ENCODE measurements around the gene PI4KA. TPM values are rescaled to one million over a fixed set of nuclear protein-coding genes. Genes with fewer than 3 reads are reported as not detected.

The PI4KA gene
- total and polyA plus RNA-seq, 2 donors (not counting 1 experiment from before 2014, with no cell fraction given) = 26.4 to 40.6 TPM

- H3K4me3 ChIP-seq (replicated peaks in 1 of 4; ENCODE audit: control extremely low read depth in 1 of 4, insufficient read depth in 1 of 4, low read depth in 3 of 4, low read length in 4 of 4) = no peak overlapping the region
- H3K4me2 ChIP-seq (ENCODE audit: extremely low read depth, insufficient read depth, low read length) = no peak overlapping the region
- no peak overlapping the region for H2AFZ ChIP-seq (ENCODE audit: low read length)
- no peaks in the 10 kb centered on the region for H3K4me1 ChIP-seq (ENCODE audit: control insufficient read depth, extremely low read depth, insufficient read depth, low read length)
- TF ChIP-seq EZH2 (IDR thresholded peaks at IDR 0.05; ENCODE audit: low read length, missing control alignments) = no peak
- TF ChIP-seq CTCF (conservative IDR thresholded peaks at IDR 0.05 in 1 of 2, IDR thresholded peaks at IDR 0.05 in 1 of 2; ENCODE audit: low read depth in 1 of 2, low read length in 2 of 2) = no peak
- H3K27me3 ChIP-seq (ENCODE audit: control insufficient read depth, insufficient read depth, low read length) = no peaks in the 10 kb centered on the region
- no peaks in the 10 kb centered on the region for H4K20me1 ChIP-seq (ENCODE audit: control insufficient read depth, extremely low read depth, insufficient read depth, low read length)
- H3K79me2 ChIP-seq (ENCODE audit: control insufficient read depth, insufficient read depth, low read length) = no peaks in the 10 kb centered on the region
- DNase-seq (ENCODE audit: low read depth in 2 of 2) = no peak
- H3K36me3 ChIP-seq (ENCODE audit: control insufficient read depth, insufficient read depth, low read length) = peaks cover 8% of the 10 kb centered on the region
- no peaks in the 10 kb centered on the region for H3K9me3 ChIP-seq (ENCODE audit: control insufficient read depth, insufficient read depth, low read depth, low read length)
- no peak overlapping the region for H3K9ac ChIP-seq (ENCODE audit: insufficient read depth, low read length)
- H3K27ac ChIP-seq (ENCODE audit: insufficient read depth, low read length) = no peak overlapping the region
These were observed 94.2 kb downstream of the PI4KA start for GRCh38 chr22:20764471-20764720.

GRCh38 chr22:20763630-20764470 lies 94.8 kb downstream of the PI4KA start:
- Histone ChIP-seq H3K36me3 (ENCODE audit: control insufficient read depth, insufficient read depth, low read length) (peaks cover 8% of the 10 kb centered on the region), H3K4me1 (ENCODE audit: control insufficient read depth, extremely low read depth, insufficient read depth, low read length) (no peaks in the 10 kb centered on the region), H3K4me3 (replicated peaks in 1 of 4; ENCODE audit: control extremely low read depth in 1 of 4, insufficient read depth in 1 of 4, low read depth in 3 of 4, low read length in 4 of 4) (no peak overlapping the region), H3K27ac (ENCODE audit: insufficient read depth, low read length) (no peak overlapping the region), H3K9me3 (ENCODE audit: control insufficient read depth, insufficient read depth, low read depth, low read length) (no peaks in the 10 kb centered on the region), H4K20me1 (ENCODE audit: control insufficient read depth, extremely low read depth, insufficient read depth, low read length) (no peaks in the 10 kb centered on the region), H3K9ac (ENCODE audit: insufficient read depth, low read length) (no peak overlapping the region), H3K79me2 (ENCODE audit: control insufficient read depth, insufficient read depth, low read length) (no peaks in the 10 kb centered on the region), H2AFZ (ENCODE audit: low read length) (no peak overlapping the region), H3K27me3 (ENCODE audit: control insufficient read depth, insufficient read depth, low read length) (no peaks in the 10 kb centered on the region), H3K4me2 (ENCODE audit: extremely low read depth, insufficient read depth, low read length) (no peak overlapping the region)
- no peak for TF ChIP-seq CTCF (conservative IDR thresholded peaks at IDR 0.05 in 1 of 2, IDR thresholded peaks at IDR 0.05 in 1 of 2; ENCODE audit: low read depth in 1 of 2, low read length in 2 of 2)
- TF ChIP-seq EZH2 (IDR thresholded peaks at IDR 0.05; ENCODE audit: low read length, missing control alignments) = no peak
- DNase-seq (ENCODE audit: low read depth in 2 of 2) = no peak

GRCh38 chr22:20762233-20762796 lies 96.3 kb downstream of the PI4KA start:
- no peak overlapping the region for H3K27ac ChIP-seq (ENCODE audit: insufficient read depth, low read length)
- no peak overlapping the region for H3K4me3 ChIP-seq (replicated peaks in 1 of 4; ENCODE audit: control extremely low read depth in 1 of 4, insufficient read depth in 1 of 4, low read depth in 3 of 4, low read length in 4 of 4)
- H3K79me2 ChIP-seq (ENCODE audit: control insufficient read depth, insufficient read depth, low read length) = no peaks in the 10 kb centered on the region
- no peak for TF ChIP-seq CTCF (conservative IDR thresholded peaks at IDR 0.05 in 1 of 2, IDR thresholded peaks at IDR 0.05 in 1 of 2; ENCODE audit: low read depth in 1 of 2, low read length in 2 of 2)
- TF ChIP-seq EZH2 (IDR thresholded peaks at IDR 0.05; ENCODE audit: low read length, missing control alignments) = no peak
- no peak for DNase-seq (ENCODE audit: low read depth in 2 of 2)
- no peaks in the 10 kb centered on the region for H3K9me3 ChIP-seq (ENCODE audit: control insufficient read depth, insufficient read depth, low read depth, low read length)
- no peaks in the 10 kb centered on the region for H3K27me3 ChIP-seq (ENCODE audit: control insufficient read depth, insufficient read depth, low read length)
- H2AFZ ChIP-seq (ENCODE audit: low read length) = no peak overlapping the region
- H3K9ac ChIP-seq (ENCODE audit: insufficient read depth, low read length) = no peak overlapping the region
- H3K4me1 ChIP-seq (ENCODE audit: control insufficient read depth, extremely low read depth, insufficient read depth, low read length) = no peaks in the 10 kb centered on the region
- H3K36me3 ChIP-seq (ENCODE audit: control insufficient read depth, insufficient read depth, low read length) = peaks cover 8% of the 10 kb centered on the region
- no peaks in the 10 kb centered on the region for H4K20me1 ChIP-seq (ENCODE audit: control insufficient read depth, extremely low read depth, insufficient read depth, low read length)
- H3K4me2 ChIP-seq (ENCODE audit: extremely low read depth, insufficient read depth, low read length) = no peak overlapping the region
